ENCODE measurements around the gene RAB19.
"Not testable (repeated sequence)": the region's sequence is repeated elsewhere in the genome, so short reads cannot be mapped to it uniquely, and the experiment has no call there.

The RAB19 gene

GRCh38 chr7:140453785-140454656 is 50.2 kb downstream of the RAB19 start:
- not testable (repeated sequence) for DNase-seq

GRCh38 chr7:140454657-140455015 is 50.8 kb downstream of the RAB19 start:
- DNase-seq: no peak

- no peak for DNase-seq
These were observed 51.9 kb downstream of the RAB19 start for GRCh38 chr7:140455743-140456142.

- no peak for DNase-seq
These were observed 52.7 kb downstream of the RAB19 start for GRCh38 chr7:140456551-140457051.

- no peak for DNase-seq
These were observed 54.3 kb downstream of the RAB19 start for GRCh38 chr7:140458201-140458600.

GRCh38 chr7:140458916-140459315 is 55.1 kb downstream of the RAB19 start:
- no peak for DNase-seq

- no peak for DNase-seq
These were observed 59.3 kb downstream of the RAB19 start for GRCh38 chr7:140463111-140463510.

GRCh38 chr7:140475747-140476333 is 72.0 kb downstream of the RAB19 start:
- DNase-seq: peak; percentile 86

GRCh38 chr7:140476698-140477261 is 72.9 kb downstream of the RAB19 start:
- no peak for DNase-seq
